Measurements from ENCODE around the gene TMEM235.

TMEM235 gene

DNA sequence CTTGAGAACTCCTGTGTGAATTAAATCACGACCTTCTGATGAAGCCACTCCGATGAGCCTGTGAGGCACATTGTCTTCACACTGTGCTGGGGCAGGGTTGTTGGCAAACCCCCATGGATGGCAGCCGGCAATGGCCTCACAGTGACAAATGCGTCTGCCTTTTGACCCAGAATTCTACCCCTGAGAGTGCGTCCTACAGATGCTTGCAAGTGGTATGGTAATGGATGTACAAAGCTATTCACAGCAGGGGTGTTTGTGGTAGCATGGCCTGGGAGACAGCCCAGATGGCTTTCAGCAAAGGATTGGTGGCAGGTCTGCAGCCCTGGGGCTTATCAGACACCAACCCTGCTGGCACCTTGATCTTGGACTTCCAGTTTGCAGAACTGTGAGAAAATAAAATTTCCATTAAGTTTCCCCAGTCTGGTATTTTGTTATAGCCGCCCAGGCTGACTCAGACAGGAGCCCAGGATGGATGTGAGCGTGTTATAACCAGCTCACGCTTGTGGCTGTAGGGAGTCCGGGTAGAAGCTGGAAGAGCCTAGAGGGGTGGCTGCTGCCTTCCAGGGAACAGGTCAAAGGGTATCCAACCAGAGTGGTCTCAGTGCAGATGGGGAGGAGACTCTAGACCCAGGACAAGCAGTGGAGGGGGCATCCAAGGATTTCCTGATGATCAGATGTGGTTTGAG lies 34.1 kb upstream of the TMEM235 start:
- FAIRE-seq, result no peak
- DNase-seq (ENCODE audit: insufficient read length, low spot score), result no peak

DNA sequence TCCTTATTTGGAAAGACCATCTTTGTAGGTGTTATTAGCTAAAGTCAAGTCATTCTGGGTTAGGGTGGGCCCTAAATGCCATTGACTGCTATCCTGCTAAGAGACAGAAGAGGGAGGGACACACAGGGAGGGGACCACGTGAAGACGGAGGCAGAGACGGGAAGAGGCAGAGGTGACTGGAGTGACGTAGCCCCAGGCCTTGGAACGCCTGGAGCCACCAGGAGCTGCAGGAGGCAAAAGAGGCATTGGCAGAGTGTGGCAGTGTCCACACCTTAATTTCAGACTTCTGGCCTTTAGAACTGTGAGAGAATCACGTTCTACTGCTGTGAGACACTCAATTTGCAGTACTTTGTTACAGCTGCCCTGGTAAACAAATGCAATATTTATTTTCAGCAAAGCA lies 31.0 kb upstream of the TMEM235 start:
- FAIRE-seq (no peak), DNase-seq (ENCODE audit: insufficient read length, low spot score) (no peak)
- TF ChIP-seq TAF1 (IDR thresholded peaks at IDR 0.05; ENCODE audit: low read depth, low read length), result no peak
- TF ChIP-seq POU2F2 (IDR thresholded peaks at IDR 0.05; ENCODE audit: low read depth, low read length), result no peak
- no peak for TF ChIP-seq POLR2AphosphoS5 (IDR thresholded peaks at IDR 0.05; ENCODE audit: low read depth, low read length)
- no peak for TF ChIP-seq SPI1 (IDR thresholded peaks at IDR 0.05; ENCODE audit: low read depth, low read length)
- TF ChIP-seq POLR2A (IDR thresholded peaks at IDR 0.05; ENCODE audit: low read depth, low read length), result no peak
- TF ChIP-seq PAX5 (IDR thresholded peaks at IDR 0.05; ENCODE audit: insufficient read depth, low read length, severe bottlenecking), result no peak

More for the DNA sequence above, 34.1 kb upstream of the TMEM235 start:
- TF ChIP-seq PAX5 (IDR thresholded peaks at IDR 0.05; ENCODE audit: insufficient read depth, low read length, severe bottlenecking), result no peak
- TF ChIP-seq TAF1 (IDR thresholded peaks at IDR 0.05; ENCODE audit: low read depth, low read length), result no peak
- TF ChIP-seq POLR2AphosphoS5 (IDR thresholded peaks at IDR 0.05; ENCODE audit: low read depth, low read length), result no peak
- TF ChIP-seq SPI1 (IDR thresholded peaks at IDR 0.05; ENCODE audit: low read depth, low read length), result no peak
- no peak for TF ChIP-seq POLR2A (IDR thresholded peaks at IDR 0.05; ENCODE audit: low read depth, low read length)
- TF ChIP-seq POU2F2 (IDR thresholded peaks at IDR 0.05; ENCODE audit: low read depth, low read length), result no peak

DNA sequence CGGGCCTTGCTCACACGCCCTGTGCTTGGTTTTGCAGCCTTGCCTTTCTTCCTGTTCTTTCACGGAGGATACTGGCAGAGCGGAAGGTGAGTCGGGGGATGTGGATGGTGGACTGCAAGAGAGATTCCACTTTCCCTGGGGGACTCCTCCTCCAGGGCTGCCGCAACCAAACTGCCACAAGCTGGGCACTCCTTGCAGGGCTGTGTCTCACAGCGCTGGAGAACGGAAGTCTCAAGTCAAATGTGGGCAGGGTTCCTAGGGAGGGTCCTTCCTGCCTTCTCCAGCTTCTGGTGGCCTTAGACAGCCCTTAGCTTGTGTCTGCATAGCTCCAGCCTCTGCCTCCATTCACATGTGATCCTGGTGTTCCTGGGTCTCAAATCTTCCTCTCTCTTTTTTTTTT lies 28.8 kb upstream of the TMEM235 start:
- no peak for FAIRE-seq
- DNase-seq (ENCODE audit: insufficient read length, low spot score), result no peak

DNA sequence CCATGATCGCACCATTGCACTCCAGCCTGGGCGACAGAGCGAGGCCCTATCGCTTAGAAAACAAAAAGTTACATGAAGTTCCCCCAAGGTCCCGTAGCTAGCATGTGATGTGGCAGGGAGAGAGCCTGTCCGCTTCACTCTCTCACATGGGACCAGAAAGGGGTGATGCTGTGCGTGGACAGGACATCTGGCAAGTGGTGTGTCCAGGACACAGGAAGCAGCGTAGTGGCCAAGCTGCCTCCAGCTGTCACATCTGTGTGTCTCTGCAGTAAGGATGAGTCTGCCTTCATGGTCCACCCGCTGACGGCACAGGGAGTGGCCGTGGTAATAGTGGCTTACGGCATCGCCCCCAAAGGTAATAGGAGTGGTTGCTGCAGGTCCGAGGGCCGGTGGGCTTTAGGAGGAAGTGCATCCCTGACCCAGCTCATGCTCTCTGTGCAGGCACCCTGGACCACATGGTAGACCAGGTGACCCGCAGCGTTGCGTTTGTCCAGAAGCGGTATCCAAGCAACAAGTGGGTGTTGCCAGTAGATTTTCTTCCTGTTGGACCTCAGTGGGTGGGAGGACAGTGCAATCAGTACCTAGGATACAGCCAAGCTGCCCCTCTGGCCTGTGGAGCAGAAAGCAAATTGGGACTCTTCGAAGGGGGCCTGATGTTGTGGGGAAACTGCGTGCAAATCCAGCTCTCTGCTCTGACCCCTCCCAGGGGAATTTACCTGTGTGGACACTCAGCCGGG lies 26.9 kb upstream of the TMEM235 start:
- no peak for DNase-seq (ENCODE audit: insufficient read length, low spot score)
- no peak for TF ChIP-seq TAF1 (IDR thresholded peaks at IDR 0.05; ENCODE audit: low read depth, low read length)
- TF ChIP-seq PAX5 (IDR thresholded peaks at IDR 0.05; ENCODE audit: insufficient read depth, low read length, severe bottlenecking), result no peak
- TF ChIP-seq POLR2A (IDR thresholded peaks at IDR 0.05; ENCODE audit: low read depth, low read length), result no peak
- no peak for TF ChIP-seq SPI1 (IDR thresholded peaks at IDR 0.05; ENCODE audit: low read depth, low read length)
- TF ChIP-seq POLR2AphosphoS5 (IDR thresholded peaks at IDR 0.05; ENCODE audit: low read depth, low read length), result no peak
- no peak for TF ChIP-seq POU2F2 (IDR thresholded peaks at IDR 0.05; ENCODE audit: low read depth, low read length)
- no peak for FAIRE-seq

More for the DNA sequence above, 28.8 kb upstream of the TMEM235 start:
- no peak for TF ChIP-seq TAF1 (IDR thresholded peaks at IDR 0.05; ENCODE audit: low read depth, low read length)
- TF ChIP-seq POLR2AphosphoS5 (IDR thresholded peaks at IDR 0.05; ENCODE audit: low read depth, low read length), result no peak
- no peak for TF ChIP-seq POLR2A (IDR thresholded peaks at IDR 0.05; ENCODE audit: low read depth, low read length)
- no peak for TF ChIP-seq SPI1 (IDR thresholded peaks at IDR 0.05; ENCODE audit: low read depth, low read length)
- no peak for TF ChIP-seq PAX5 (IDR thresholded peaks at IDR 0.05; ENCODE audit: insufficient read depth, low read length, severe bottlenecking)
- no peak for TF ChIP-seq POU2F2 (IDR thresholded peaks at IDR 0.05; ENCODE audit: low read depth, low read length)

DNA sequence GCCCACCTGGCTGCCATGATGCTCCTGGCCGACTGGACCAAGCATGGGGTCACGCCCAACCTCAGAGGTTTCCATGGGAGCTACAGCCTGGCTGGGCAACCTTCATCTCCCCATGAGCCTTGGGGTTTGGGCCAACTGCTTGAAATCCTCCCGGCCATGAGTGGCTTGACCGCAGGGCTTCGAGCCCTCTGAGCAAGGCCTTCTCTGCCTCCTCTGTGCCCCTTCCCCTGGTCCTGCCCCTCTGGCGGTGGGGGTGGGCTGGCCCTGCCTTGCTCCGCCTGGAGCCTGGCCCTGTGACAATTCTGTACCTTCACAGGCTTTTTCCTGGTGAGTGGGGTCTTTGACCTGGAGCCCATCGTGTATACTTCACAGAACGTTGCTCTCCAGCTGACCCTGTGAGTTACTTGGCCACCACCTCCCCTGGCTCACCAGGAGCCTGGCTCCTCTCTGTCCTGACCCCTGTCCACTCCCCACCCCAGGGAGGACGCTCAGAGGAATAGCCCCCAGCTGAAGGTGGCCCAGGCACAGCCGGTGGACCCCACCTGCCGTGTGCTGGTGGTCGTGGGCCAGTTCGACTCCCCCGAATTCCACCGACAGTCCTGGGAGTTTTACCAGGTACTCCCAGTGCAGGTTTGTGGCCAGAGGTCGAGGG lies 26.2 kb upstream of the TMEM235 start:
- TF ChIP-seq POLR2A (IDR thresholded peaks at IDR 0.05; ENCODE audit: low read depth, low read length) (no peak), SPI1 (IDR thresholded peaks at IDR 0.05; ENCODE audit: low read depth, low read length) (no peak), POLR2AphosphoS5 (IDR thresholded peaks at IDR 0.05; ENCODE audit: low read depth, low read length) (no peak), PAX5 (IDR thresholded peaks at IDR 0.05; ENCODE audit: insufficient read depth, low read length, severe bottlenecking) (no peak), TAF1 (IDR thresholded peaks at IDR 0.05; ENCODE audit: low read depth, low read length) (no peak)
- FAIRE-seq, result no peak
- no peak for DNase-seq (ENCODE audit: insufficient read length, low spot score)

DNA sequence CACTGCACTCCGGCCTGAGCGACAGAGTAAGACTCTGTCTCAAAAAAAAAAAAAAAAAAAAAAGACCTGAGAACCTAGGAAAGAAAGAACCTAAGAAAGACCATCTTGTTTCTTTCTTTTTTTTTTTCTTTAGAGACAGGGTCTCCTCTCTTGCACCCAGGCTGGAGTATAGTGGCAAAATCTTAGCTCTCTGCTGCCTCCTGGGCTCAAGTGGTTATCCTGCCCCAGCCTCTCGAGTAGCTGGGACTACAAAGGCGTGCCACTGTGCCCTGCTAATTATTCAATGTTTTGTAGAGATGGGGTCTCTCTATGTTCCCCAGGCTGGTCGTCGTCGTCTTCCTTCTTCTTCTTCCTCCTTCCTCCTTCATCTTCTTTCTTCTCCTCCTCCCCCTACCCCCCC lies 25.1 kb upstream of the TMEM235 start:
- TF ChIP-seq POU2F2 (IDR thresholded peaks at IDR 0.05; ENCODE audit: low read depth, low read length), result no peak
- no peak for TF ChIP-seq POLR2A (IDR thresholded peaks at IDR 0.05; ENCODE audit: low read depth, low read length)
- TF ChIP-seq POLR2AphosphoS5 (IDR thresholded peaks at IDR 0.05; ENCODE audit: low read depth, low read length), result no peak
- no peak for TF ChIP-seq TAF1 (IDR thresholded peaks at IDR 0.05; ENCODE audit: low read depth, low read length)
- TF ChIP-seq PAX5 (IDR thresholded peaks at IDR 0.05; ENCODE audit: insufficient read depth, low read length, severe bottlenecking), result no peak
- TF ChIP-seq SPI1 (IDR thresholded peaks at IDR 0.05; ENCODE audit: low read depth, low read length), result no peak
- no peak for FAIRE-seq
- no peak for DNase-seq (ENCODE audit: insufficient read length, low spot score)

DNA sequence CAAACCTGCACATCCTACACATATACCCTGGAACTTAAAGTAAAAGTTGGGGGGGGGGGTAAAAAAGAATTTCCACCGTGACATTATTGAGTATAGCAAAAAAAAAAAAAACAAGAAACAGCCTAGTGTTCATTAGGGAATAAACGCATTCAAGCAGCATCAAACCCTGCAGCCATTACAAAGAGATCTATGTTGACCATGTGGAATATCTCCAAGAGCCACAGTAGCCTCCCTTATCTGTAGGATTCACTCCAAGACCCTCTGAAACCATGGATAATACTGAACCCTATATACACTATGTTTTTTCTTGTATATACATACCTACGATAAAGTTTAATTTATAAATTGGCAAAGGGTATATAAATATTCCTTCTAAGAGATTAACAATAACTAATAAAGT lies 22.9 kb upstream of the TMEM235 start:
- no peak for FAIRE-seq
- no peak for TF ChIP-seq TAF1 (IDR thresholded peaks at IDR 0.05; ENCODE audit: low read depth, low read length)
- no peak for TF ChIP-seq PAX5 (IDR thresholded peaks at IDR 0.05; ENCODE audit: insufficient read depth, low read length, severe bottlenecking)
- TF ChIP-seq SPI1 (IDR thresholded peaks at IDR 0.05; ENCODE audit: low read depth, low read length), result no peak
- TF ChIP-seq POLR2AphosphoS5 (IDR thresholded peaks at IDR 0.05; ENCODE audit: low read depth, low read length), result no peak
- no peak for TF ChIP-seq POLR2A (IDR thresholded peaks at IDR 0.05; ENCODE audit: low read depth, low read length)
- no peak for TF ChIP-seq POU2F2 (IDR thresholded peaks at IDR 0.05; ENCODE audit: low read depth, low read length)
- DNase-seq (ENCODE audit: insufficient read length, low spot score), result no peak

DNA sequence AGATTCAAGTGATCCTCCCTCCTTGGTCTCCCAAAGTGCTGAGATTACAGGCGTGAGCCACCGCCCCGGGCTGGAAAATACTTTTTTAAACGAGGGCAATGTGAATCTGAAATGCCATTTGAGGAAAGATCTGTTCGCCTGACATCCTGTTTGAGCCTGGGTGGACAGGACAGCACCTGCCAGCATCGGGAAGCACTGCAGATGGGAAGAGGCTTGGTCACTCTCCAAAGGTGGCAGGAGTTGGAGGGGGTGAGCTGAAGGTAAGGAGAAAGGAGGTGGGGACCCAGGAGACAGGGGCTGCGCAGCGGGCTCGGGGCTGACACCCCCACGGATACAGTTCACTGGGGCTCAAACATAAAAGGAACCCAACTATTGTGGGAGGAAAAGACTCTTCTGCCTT lies 21.3 kb upstream of the TMEM235 start:
- DNase-seq (ENCODE audit: insufficient read length, low spot score) (no peak), FAIRE-seq (no peak)
- TF ChIP-seq SPI1 (IDR thresholded peaks at IDR 0.05; ENCODE audit: low read depth, low read length) (no peak), POLR2AphosphoS5 (IDR thresholded peaks at IDR 0.05; ENCODE audit: low read depth, low read length) (no peak), POLR2A (IDR thresholded peaks at IDR 0.05; ENCODE audit: low read depth, low read length) (no peak), POU2F2 (IDR thresholded peaks at IDR 0.05; ENCODE audit: low read depth, low read length) (no peak), TAF1 (IDR thresholded peaks at IDR 0.05; ENCODE audit: low read depth, low read length) (no peak), PAX5 (IDR thresholded peaks at IDR 0.05; ENCODE audit: insufficient read depth, low read length, severe bottlenecking) (no peak)

DNA sequence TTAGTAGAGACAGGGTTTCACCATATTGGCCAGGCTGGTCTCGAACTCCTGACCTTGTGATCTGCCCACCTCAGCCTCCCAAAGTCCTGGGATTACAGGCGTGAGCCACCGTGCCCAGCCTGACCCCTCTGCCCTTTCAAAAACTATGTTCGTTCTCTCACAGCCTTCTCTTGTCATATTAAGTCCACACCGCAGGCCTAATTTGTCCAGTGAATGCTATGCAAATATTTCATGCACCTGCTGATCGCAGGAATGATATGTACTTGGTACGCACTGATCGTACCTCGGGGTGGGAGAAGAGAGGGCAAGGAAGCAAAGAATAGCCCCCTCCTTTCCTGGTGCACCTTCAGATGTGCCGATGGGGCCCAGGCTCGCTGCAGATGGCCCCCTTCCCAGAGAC lies 20.4 kb upstream of the TMEM235 start:
- FAIRE-seq (no peak), DNase-seq (ENCODE audit: insufficient read length, low spot score) (no peak)
- TF ChIP-seq TAF1 (IDR thresholded peaks at IDR 0.05; ENCODE audit: low read depth, low read length) (no peak), POLR2AphosphoS5 (IDR thresholded peaks at IDR 0.05; ENCODE audit: low read depth, low read length) (no peak), POU2F2 (IDR thresholded peaks at IDR 0.05; ENCODE audit: low read depth, low read length) (no peak), SPI1 (IDR thresholded peaks at IDR 0.05; ENCODE audit: low read depth, low read length) (no peak), POLR2A (IDR thresholded peaks at IDR 0.05; ENCODE audit: low read depth, low read length) (no peak), PAX5 (IDR thresholded peaks at IDR 0.05; ENCODE audit: insufficient read depth, low read length, severe bottlenecking) (no peak)
